ENCODE measurements around the gene SARM1.

SARM1 gene

DNA sequence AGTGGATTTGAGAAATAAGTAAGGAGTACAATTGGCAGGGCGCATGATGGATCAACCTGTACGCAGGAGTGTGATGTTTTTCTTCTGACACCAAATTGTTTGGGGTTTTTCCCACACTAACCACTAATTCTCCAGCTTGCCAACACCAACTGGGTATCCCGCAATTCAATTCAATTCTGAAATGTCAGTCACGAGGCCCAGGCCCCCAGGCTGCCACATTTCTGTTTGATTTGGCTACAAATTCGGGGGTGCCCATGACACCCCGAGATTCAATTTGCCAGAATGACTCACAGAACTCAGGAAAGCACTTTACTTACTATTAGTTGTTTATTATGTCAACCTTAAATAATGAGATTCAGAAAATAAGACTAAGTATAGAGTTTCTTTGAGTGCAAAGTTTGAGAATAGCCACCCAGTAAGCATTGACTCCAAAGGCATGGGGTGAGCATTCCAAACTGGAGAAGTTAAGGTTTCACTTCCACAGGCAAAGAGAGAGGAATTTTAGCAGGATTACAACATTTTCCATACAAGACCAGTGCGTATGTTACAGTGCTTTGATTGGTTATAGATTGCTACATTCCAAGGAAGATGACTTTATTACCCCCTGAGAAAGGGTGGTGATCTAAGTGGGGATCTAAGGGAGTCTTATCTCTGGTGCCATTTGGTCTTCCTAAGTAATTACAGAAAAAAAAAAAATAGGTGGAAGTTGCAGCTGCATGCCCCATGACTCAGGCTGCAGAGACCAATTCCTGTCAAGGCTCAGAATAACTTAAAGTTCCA lies 23.0 kb downstream of the SARM1 start:
- Histone ChIP-seq H3K36me3 (replicated peaks) (no peaks in the 10 kb centered on the region), H3K27ac (no peak overlapping the region), H3K4me3 (ENCODE audit: low read depth, low read length) (no peak overlapping the region), H3K27me3 (replicated peaks) (no peaks in the 10 kb centered on the region)
- in situ Hi-C loops (cut with HindIII; ENCODE audit: low pct_ligation_motif_present, low sequenced_read_pairs): no loop called here
- TF ChIP-seq, protein P1, sequence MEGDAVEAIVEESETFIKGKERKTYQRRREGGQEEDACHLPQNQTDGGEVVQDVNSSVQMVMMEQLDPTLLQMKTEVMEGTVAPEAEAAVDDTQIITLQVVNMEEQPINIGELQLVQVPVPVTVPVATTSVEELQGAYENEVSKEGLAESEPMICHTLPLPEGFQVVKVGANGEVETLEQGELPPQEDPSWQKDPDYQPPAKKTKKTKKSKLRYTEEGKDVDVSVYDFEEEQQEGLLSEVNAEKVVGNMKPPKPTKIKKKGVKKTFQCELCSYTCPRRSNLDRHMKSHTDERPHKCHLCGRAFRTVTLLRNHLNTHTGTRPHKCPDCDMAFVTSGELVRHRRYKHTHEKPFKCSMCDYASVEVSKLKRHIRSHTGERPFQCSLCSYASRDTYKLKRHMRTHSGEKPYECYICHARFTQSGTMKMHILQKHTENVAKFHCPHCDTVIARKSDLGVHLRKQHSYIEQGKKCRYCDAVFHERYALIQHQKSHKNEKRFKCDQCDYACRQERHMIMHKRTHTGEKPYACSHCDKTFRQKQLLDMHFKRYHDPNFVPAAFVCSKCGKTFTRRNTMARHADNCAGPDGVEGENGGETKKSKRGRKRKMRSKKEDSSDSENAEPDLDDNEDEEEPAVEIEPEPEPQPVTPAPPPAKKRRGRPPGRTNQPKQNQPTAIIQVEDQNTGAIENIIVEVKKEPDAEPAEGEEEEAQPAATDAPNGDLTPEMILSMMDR (IDR thresholded peaks at IDR 0.05; ENCODE audit: low read depth, low read length, missing control alignments): no peak
- no peak for DNase-seq

GRCh38 chr17:28395426-28395825 lies 23.9 kb downstream of the SARM1 start:
- H3K27ac ChIP-seq: no peak overlapping the region
- no peak overlapping the region for H3K4me3 ChIP-seq (ENCODE audit: low read depth, low read length)
- no peaks in the 10 kb centered on the region for H3K27me3 ChIP-seq (replicated peaks)
- TF ChIP-seq, protein P1 (IDR thresholded peaks at IDR 0.05; ENCODE audit: low read depth, low read length, missing control alignments): no peak
- H3K36me3 ChIP-seq (replicated peaks): no peaks in the 10 kb centered on the region
- DNase-seq: no peak
- in situ Hi-C loops (cut with HindIII; ENCODE audit: low pct_ligation_motif_present, low sequenced_read_pairs): no loop called here

DNA sequence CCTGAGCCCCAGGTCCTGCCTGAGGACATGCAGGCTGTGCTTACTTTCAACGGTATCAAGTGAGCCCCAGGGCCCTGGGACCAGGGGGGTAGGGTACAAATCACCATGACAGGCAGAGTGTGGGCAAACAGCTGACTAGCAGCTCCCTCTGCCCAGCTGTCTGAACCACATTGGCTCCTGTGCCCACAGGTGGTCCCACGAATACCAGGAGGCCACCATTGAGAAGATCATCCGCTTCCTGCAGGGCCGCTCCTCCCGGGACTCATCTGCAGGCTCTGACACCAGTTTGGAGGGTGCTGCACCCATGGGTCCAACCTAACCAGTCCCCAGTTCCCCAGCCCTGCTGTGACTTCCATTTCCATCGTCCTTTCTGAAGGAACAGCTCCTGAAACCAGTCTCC lies 24.5 kb downstream of the SARM1 start:
- TF ChIP-seq, protein P1 (IDR thresholded peaks at IDR 0.05; ENCODE audit: low read depth, low read length, missing control alignments): no peak
- no peak overlapping the region for H3K4me3 ChIP-seq (ENCODE audit: low read depth, low read length)
- in situ Hi-C loops (cut with HindIII; ENCODE audit: low pct_ligation_motif_present, low sequenced_read_pairs): no loop called here
- no peaks in the 10 kb centered on the region for H3K36me3 ChIP-seq (replicated peaks)
- no peak for DNase-seq
- H3K27ac ChIP-seq: no peak overlapping the region
- no peaks in the 10 kb centered on the region for H3K27me3 ChIP-seq (replicated peaks)

- Histone ChIP-seq H3K27ac (no peak overlapping the region), H3K36me3 (replicated peaks) (no peaks in the 10 kb centered on the region), H3K27me3 (replicated peaks) (no peaks in the 10 kb centered on the region), H3K4me3 (ENCODE audit: low read depth, low read length) (no peak overlapping the region)
- in situ Hi-C loops (cut with HindIII; ENCODE audit: low pct_ligation_motif_present, low sequenced_read_pairs): no loop called here
- TF ChIP-seq, protein P1 (IDR thresholded peaks at IDR 0.05; ENCODE audit: low read depth, low read length, missing control alignments): no peak
- no peak for DNase-seq
Observed at GRCh38 chr17:28396635-28397239, 25.2 kb downstream of the SARM1 start.

- no peak overlapping the region for H3K4me3 ChIP-seq (ENCODE audit: low read depth, low read length)
- no peaks in the 10 kb centered on the region for H3K36me3 ChIP-seq (replicated peaks)
- no peak overlapping the region for H3K27ac ChIP-seq
- TF ChIP-seq, protein P1 (IDR thresholded peaks at IDR 0.05; ENCODE audit: low read depth, low read length, missing control alignments): no peak
- no peak for DNase-seq
- H3K27me3 ChIP-seq (replicated peaks): no peaks in the 10 kb centered on the region
- in situ Hi-C loops (cut with HindIII; ENCODE audit: low pct_ligation_motif_present, low sequenced_read_pairs): no loop called here
Observed at GRCh38 chr17:28397275-28397674, 25.8 kb downstream of the SARM1 start.
